Left forelimb (tissue), 1 donor: ENCODE data around the gene TBX10.
A peak's percentile ranks its signal among the peaks of the same experiment; 100 is the strongest.
"Not testable (repeated sequence)": the region's sequence is repeated elsewhere in the genome, so short reads cannot be mapped to it uniquely, and the experiment has no call there.

Experiments used
- DNase-seq: peaks from one replicate; pipeline ENCODE4 v3.0.0-alpha.2; 2018; ENCODE audit warnings: low spot score

The TBX10 gene

DNA sequence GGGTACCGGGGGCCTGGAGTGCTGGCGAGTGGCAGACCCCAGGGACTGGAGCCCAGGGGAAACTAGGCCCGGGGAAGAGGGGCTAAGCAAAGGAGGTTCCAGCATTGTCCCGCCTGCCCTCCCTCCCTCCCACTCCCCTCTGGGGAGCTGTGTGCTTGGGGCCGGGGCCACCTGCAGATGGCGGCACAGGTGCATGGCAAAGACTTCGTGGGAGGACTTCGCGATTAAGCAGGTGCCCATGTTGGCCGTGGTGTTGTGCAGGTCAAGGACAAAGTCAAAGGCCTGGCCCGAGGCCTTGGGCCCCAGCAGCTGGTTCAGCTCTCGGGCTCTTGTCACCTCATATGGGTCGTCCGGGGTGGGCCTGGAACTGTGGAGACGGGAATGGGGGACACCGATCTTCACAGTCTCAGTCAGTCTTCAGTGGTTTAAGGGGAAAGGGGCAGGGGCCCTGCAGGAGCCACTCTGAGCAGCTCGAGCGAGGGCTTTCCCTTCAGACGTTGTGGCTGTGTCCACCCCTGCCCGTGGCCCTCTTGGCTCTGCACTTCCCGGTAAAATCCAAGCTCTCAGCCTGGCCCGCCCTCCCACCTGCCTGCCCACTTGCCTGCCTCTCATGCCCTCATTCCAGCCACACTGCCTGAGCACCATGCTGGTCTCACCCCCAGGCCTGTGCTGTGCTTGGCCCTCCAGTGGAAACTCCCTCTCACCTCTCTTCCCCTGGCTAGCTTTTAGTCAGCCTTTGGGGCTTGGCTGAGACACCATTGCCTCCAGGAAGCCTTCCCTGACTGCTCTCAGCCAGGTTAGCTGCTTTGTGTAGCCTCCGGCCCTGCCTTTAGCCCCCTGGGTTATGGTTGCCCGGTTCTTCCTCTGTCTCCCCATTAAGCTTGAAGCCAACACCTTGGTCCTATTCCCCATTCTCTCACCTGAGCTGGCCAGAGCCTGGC is 6.2 kb upstream of the TBX10 start:
- DNase-seq: peak; percentile 59

DNA sequence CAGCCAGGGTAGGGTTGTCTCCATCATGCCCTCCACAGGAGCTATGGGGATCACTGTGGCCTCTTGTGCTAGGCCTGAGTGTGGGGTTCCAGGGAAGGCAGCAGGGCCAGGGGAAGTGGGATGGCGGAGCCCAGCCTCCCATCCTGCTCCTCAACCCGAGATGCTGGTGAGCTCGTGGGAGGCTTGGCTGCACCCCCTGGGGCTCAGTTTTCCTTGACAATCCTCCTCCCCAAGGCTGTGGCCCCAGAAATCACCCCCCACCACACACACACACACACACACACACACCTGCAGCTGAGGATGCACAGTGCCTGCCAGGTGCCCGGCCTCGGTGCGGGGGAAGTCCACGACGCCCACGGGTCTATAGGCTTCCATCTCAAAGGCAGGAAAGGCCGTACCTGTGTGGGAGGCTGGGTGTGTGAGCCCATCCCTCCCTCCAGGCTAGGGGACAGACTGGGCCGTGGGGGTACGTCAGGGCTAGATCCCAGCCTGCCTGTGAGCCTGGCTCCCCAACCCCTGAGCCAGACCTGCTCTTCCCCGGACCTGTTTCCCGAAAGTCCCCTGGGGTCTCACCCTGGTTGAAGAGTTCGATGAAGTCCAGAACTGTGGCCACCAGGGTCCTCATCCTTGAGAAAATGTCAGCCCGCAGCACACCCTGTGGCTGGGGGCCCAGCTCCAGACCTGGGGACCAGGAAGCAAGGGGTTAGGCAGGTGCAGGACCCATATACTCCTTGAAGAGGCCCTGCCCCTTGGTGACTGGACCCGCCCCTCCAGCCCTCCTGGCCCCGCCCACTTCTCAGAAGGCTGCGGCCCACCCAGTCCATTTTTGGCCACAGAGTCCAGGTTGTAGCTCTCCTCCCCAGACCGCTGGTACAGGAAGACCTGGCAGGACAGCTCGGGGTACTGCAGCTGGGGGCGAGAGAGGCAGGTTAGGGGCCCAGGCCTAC is 5.2 kb upstream of the TBX10 start:
- peak; percentile 59 for DNase-seq

DNA sequence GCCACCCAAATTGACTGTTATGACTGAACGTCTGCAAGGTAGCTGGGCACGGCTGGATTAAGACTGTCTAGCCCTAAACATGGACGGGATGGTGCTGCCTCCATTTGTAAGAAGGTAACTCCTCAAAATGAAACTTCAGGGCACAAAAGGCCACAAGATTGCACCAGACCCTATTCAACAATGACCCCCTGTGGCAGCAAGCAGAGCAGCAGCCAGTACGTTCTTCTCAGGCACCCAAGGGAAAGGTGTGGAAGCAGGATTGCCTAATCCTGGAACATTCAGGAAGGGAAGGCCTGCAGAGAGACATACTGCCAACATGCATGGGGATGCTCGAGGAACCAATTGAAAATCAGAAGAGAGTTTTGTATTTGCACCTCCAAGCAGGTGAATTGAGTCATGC is 4.5 kb upstream of the TBX10 start:
- no peak for DNase-seq

DNA sequence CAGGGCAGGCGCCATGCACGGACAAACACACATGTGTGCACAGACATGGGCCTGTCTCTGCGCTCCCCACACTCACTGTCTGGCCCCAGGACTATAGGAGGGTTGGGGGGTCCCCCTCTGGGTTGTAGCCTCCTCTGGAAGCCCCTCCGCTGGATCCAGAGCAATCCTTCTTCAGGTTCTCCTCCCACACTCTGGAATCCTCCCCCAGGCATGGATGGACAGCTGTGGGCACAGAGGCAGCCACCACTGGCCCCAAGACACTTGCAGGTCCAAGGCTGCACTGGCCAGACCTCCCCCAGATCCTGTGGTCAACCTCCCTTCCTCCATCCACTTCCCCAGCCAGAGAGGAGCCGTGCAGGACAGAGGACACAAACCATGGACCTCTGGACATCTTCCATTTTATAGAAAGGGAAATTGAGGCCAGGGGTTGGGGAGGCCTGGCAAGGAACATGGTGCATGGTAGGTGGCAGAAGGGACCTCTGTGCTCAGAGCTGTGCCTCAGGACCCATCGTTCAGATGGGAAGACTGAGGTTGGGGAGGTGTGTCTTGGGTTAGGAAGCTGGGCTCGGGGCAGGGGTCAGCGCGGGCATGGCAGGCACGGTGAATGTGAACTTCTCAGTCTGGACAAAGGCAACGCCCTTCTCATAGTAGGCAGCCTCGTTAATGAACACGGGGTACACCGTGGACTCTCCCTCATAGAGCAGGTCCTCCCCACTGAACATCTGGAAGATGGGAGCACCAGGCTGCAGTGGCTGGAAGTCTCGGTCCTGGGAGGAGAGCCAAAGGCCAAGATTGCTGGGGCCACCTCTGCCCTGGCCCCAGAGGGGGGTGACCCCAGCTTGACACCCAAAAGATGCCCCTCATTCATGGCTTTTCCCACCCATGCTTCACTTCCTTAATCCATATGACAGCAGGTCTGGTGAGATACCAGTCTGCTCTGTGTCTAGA is 2.9 kb upstream of the TBX10 start:
- peak; percentile 52 for DNase-seq

DNA sequence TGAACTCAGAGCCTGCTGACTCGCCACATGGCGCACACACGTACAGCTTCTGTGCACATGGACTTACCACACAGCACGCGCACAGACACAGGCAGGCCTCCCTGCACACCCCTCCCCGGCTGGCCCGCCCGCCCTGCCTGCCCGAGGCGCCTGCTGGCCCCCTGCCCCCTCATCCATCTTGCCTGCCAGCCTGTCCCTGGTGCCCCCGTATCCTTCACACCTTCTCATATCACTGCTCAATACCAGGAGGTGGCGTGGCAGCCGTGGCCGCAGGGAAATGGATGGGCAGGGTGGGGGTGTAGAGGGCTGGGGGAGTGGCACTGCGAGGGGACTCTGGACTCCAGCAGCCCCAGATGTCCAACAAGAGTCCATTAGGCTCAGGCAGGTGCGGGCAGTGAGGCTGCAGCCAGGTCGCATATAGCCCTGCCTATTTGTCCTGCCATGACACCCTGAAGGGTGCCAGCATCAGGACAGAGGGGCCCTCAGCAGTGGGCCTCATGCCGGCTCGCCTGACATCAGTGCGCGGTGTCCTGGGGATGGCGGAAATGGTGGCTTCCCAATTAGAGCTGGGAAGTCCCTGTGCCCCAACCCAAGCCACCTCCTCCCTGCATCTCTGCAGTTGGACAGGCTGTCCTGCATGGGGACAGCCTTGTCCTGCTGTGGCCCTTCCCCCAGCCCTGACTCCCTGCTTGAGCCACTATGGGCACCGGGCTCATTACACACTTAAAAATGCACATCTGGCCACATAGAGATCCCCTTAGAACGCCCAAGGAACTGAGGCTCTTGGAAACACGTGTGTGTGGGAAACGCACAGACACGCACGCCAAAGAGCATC is 2.0 kb upstream of the TBX10 start:
- DNase-seq: peak; percentile 60

DNA sequence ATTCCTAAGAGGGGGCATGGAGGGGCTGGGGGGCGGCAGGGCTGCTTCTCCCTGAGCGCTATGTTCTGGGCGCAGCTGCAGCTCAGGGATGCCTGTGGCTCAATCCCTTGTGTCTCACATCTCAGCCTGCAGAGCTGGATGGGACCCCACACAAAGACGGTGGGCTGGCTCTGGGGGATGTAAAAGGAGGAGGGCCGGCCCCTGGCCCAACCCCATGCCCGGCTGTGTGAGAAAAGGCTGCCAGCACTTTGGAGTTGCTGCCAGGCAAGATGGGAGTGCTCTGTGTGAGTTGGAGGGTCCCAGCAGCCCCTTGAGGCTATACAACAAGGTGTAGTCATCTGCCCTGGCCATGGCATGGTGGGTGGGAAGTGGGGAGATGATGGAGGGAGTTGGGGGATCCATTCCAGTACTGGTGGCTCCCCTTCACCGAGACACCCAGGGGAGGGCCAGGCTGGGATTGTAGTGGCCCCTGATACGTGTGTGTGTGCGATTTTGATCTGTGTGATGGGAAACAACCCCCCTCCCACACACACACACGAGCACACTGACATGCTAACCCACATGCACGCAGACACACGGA is 1.3 kb upstream of the TBX10 start:
- DNase-seq: peak; percentile 53

DNA sequence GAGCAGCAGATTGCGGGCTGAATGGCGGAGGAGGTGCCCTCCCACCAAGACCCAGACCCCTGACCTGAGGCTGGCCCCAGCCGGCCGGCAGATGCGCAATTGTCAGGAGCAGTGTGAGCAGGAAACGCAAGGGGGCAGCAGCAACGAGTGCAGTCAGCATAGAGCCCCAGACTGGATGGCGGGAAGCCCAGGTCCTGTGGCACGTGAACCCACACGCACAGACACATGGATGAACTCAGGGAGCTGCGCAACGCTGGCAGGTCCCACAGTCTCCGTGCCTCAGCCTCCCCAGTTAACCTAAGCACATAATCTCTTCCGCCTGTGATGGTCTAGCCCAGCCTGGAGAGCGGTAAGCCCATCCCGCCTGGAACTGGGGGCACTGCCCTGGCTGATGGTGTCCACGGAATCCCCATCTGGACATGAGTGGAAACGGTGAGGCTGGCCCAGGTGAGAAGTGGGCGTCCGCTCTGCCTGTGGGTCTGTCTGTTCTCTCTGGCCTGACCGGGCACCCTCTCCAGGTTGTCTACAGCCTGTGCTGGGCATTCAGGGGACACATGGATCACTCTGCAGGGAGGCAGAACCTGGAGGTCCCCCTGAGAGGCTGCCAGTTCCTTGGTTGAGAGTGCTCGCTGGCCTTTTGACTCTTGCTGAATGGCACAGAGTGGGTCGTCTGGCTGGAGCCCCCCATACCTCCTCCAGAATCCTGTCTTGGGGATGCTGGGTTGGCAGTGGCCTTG is 626 bp upstream of the TBX10 start:
- peak; percentile 76 for DNase-seq

DNA sequence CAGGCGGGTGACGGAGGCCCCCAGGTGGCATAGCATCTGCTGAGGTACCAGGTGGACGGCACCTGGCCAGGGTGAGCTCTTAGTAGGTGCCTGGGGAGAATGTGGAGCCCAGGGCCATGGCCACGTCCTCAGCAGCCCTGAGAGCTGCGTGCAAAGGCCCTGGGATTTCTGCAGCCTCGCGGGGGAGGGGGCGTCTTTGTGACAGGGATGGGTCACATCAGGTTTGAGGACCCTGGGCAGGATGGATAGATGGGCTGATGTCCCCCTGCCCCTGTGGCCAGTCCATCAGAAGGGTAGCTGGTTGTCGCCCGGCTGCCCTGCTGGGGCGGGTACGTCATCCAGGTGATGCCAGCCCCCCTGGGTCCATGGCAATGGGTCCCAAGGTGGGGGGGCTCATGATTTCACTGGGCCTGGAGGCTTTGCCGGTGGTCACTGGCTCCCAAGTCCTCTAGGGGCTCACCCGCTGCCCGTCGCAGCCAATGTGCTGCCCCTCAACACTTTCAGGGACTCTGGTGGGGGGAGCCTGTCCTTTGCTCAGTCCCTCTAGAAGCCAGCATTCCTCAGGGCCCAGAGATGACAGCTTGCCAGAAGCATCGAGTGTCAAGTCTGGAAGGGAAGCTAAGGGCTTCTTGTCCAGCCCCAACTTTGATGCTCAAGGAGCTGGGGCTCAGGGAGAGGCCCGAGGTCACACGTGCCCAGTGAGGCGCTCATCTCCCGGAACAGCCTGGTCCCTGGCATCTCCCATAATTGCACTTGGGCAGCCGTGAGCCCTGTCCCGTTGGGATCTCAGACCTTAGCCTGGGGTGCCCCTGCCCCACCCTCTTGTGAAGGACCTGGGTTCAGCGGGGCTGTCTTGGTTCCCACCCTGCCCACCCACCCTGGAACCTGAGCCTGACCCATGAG is 777 bp downstream of the TBX10 start:
- DNase-seq: peak; percentile 51

DNA sequence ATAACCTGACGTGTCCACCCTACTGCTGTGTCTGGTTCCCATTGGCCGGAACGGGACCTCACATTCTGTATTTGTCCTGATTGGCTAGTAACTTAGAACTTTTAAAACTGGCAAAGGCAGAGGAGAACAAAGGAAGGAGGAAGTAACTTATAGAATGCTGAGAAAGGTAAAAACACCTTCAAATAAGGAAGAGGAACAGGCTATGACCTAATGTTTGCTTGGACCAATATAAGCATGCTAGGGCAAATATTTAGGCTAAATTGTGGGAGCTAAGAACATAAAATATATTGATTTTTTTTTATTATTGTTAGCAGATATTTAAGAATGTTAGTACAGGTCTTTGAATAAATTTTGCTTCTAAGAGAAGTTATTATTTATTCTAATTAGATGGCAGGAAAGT is 2.1 kb downstream of the TBX10 start:
- not testable (repeated sequence) for DNase-seq

DNA sequence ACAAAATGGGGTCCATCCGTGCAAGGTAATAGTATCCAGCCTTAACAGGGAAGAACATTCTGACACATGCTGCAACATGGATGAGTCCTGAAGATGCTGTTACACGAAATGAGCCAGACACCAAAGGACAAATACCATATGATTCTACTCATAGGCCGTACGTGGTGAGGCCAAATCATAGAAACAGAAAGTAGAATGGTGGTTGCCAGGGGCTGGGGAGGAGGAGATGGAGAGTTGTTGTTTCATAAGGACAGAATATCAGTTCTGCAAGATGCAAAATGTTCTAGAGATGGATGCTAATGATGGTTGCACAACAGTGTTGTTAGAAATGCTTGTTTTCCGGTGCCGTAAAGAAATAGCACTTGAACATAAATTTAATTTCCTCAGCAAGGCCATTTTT is 2.6 kb downstream of the TBX10 start:
- DNase-seq: no peak

DNA sequence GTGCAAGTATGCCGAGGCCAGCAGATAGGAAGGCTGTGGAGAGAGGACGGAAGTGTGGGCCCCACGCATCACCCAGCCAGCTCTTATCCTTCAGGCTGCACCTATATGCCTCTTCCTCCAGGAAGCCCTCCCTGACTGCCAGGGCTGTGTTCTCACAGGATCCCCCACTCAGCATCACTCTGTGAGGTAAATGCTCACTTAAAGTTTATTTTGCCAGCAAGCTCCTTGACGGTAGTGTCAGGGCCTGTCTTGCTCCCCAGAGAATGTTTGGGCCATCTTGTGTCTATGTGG is 4.4 kb downstream of the TBX10 start:
- no peak for DNase-seq

DNA sequence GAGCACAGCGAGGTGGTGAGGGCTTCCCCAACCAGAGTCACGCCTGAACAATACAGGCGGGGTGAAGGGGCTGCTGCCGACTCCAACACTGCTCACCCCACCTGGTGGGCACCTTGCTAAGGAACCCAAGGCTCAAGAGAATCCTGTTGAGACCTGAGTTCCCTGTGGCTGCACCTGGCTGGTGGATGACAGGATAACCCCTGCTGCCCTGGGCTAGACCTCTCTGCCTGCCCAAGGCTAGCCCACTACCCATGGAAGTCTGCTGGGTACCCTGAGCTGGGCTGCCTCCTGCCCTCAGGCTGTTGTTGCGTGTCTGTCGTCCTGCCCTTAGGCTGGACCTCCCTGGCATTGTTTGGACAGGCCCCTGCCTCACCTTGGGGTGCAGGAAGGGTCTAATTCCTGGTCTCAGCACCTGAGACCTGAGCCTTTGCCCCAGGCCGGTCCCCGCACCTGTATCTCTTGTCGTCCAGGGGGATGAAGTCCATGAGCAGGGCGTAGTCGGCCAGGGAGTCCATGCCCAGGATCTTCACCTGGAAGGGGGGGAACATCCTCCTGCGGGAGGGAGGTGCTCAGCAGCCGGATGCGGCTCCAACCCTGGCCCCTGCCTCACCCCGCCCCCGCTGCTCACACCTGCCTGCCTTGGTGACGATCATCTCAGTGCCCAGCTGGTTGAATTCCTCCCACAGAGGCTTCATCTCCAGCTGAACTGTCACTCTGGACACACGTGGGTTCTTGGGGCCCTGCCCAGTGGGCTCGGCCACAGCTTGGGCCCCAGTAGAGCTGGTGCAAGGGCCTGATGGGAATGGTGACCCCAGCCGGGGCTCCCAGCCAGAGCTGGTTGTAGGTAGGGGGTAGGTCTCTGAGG is 5.0 kb downstream of the TBX10 start:
- DNase-seq: peak; percentile 55

DNA sequence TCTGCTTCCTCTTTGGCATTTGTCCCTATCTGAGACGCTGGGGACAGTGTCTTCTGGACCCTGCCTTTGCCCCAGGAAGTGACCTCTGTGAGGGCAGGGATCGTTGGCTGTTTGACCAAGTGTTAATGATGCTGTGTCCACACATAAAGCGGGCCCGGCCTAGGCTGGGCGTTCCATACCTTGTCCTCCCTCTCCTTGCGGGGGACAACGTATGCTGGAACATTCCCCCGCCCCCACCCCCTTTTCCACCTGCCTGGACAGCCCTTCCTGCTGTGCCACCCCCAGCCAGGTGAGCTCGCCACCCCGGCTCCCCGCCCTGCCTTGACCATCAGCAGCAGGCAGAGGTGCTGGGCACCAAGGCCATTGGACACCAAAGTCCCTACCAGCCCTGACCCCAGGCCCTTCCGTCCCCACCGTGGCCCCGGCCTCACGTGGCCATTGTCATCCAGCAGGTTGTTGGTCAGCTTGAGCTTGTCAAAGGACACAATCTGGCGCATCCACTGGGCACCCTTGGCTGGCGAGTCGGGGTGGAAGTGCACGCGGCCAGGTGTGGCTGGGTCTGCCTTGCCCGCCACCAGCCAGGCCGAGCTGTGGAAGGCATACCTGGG is 5.7 kb downstream of the TBX10 start:
- DNase-seq: peak; percentile 63

DNA sequence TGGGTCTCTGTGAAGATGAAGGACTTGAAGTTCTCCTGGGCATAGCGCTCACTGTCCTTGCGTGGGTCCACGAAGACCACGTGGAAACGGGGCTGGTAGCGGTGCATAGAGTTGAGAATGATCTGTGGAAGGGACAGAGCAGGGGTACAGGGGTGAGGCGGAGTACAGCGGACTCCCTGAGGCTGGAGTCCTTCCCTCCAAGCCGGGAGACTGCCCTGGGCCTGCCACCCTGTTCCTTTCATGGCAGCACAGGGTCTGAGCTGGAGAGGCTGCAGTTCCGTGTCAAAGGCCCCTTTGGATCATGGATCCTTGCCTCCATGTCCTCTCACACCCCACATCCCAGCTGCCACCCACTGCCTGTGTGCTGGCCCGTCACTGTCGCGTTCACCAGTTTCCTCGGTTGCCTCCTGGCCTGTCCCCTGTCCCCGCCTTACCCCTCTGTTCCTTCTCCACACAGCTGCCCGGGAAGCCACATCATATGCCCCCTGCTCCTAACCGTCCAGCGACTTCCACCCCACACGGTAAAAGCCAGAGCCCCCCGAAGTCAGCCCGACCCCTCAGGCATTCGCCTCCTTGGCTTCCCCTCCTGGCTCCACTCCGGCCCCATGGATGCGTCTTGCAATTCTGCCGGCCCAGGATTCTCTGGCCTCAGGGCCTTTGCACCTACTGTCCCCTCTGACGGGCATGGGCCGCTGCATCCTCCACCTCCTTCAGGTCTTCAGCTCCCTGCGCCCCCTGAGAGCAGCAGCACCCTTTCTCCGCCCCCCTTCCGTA is 6.4 kb downstream of the TBX10 start:
- peak; percentile 45 for DNase-seq

DNA sequence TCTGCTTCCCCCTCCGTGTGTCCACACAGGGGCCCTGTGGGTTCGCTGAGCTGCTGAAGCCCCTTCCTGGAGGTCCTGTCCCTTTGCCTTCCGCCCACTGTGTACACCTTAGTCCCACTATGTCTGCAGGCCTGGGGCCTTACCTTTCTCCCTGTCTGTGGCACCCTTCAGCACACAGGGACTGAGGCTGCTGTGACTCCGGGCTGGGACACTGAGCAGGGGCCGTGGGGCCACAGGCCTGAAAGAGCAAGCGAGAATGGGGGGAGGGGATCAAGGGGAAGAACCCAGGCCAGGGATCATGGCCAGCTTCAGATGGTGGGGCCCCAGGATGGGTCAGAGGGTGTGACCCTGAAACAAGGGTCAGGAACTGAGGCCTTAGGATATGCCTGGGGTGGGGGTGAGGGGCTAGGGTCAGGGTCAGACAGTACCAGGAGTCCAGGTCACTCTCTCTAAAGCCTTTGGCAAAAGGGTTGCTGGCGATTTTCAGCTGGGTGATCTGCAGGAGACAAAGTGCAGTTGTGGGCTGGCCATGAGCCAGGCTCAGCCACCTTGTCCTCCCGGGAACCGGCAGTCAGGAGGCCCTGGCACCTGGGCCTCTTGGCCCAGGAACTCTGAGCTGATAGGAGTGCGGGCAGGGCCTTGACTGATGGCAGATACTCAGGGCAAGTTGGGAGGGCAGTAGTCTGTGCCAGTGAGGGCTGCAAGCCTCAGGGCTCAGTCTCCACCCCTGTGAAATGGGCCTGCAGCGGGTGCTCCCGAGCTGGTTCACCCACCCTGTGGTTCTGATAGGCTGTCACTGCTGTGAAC is 7.2 kb downstream of the TBX10 start:
- no peak for DNase-seq

DNA sequence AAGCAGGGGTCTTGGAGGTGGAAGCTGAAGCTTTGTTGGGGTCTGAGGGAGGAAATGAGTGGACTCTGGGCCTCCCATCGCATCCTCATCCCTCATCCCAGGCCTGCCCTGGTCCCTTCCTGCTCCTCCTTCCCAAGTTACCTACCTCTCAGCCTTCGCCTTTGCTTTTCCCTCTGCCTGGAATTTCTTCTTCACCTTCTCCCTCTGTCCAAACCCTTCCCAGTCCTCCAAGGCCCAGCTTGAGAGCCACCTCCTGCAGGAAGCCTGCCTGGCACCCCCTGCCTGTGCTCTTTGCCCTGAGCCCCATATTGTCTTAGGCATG is 7.7 kb downstream of the TBX10 start:
- DNase-seq: peak; percentile 46
